ENCODE measurements around the gene ARV1.
"Not testable (repeated sequence)": the region's sequence is repeated elsewhere in the genome, so short reads cannot be mapped to it uniquely, and the experiment has no call there.

The ARV1 gene

DNA sequence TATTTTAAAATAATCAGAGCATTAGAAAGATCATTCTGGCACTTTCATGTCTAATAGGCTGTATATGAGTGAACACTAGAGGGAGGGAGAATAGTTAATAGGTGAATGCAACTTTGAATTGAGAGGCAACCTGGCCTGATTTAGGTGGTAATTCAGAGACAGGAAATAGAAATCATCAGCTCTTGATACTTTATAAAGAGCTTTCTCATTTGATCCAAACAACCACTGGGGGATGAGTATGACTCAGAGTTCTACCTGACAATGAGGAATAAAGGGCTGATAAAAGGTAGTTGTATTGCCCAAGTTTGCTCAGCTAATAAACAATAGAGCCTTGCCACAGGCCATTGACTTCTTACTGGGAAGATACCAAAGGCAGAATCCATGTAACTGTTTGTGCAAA lies 66.4 kb downstream of the ARV1 start:
- DNase-seq, result no peak

DNA sequence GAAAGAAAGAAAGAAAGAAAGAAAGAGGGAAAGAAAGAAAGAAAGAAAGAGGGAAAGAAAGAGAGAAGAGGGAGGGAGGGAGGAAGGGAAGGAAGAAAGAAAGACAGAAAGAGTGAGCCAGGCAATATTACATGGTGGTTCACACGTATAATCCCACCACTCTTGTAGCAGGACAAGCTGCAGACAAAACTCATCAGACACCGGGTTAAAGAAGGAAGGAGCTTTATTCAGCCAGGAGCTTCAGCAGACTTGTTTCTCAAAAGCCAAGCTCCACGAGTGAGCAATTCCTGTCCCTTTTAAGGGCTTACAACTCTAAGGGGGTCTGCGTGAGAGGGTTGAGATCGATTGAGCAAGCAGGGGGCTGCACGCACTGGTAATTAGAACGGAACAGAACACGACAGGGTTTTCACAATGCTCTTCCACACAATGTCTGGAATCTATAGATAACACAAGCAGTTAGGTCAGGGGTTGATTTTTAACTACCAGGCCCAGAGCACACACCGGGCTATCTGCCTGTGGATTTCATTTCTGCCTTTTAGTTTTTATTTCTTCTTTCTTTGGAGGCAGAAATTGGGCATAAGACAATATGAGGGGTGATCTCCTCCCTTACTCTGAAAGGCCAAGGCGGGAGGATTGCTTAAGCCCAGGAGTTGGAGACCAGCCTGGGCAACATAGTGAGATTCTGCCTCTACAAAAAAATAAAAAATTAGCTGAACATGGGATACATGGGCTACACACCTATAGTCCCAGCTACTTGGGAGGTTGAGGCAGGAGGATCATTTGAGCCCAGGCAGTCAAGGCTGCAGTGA lies 67.2 kb downstream of the ARV1 start:
- DNase-seq, result not testable (repeated sequence)

DNA sequence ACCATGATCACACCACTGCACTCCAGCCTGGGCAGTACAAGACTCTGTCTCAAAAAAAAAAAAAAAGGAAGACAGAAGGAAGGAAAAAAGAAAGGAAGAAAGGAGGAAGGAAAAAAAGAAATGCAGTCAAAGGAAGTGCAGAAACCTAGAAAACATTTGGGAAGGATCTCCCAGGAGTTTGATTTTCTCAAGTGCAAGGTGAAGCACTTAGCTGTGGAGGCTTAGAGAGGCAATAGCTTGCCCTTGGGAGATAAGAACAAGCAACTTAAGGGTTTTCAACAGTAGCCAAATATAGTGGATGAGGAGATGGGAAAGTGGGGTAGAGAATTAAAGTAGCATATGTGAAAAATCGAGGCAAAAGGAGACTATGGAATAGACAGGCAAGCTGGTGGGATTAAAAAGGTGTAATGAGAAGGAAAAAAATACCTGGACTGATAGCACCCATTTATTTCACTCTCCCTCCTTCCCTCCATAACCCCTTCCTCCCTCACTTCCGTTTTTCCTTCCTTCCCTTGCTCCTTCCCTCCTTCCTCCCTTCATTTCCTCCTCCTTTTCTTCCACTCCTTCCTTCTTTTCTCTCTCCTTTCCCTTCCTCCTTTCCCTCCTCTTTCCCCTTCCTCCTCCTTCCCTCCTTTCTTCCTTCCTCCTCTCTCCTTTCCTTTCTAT lies 68.0 kb downstream of the ARV1 start:
- DNase-seq, result no peak

DNA sequence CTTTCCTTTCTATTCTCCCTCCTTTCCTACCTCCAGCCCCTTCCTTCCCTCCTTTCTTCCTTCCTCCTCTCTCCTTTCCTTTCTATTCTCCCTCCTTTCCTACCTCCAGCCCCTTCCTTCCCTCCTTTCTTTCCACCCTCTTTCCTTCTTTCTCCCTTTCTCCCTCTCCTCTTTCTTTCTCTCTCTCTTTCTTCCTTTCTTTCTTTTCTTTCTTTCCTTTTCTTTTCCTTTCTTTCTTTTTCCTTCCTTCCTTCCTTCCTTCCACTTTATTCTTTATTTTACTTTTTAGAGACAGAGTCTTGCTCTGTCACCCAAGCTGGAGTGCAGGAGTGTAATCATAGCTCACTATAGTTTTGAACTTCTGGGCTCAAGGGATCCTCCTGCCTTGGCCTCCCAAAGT lies 68.6 kb downstream of the ARV1 start:
- not testable (repeated sequence) for DNase-seq

- not testable (repeated sequence) for DNase-seq
These were observed 69.5 kb downstream of the ARV1 start for GRCh38 chr1:231048419-231048818.

DNA sequence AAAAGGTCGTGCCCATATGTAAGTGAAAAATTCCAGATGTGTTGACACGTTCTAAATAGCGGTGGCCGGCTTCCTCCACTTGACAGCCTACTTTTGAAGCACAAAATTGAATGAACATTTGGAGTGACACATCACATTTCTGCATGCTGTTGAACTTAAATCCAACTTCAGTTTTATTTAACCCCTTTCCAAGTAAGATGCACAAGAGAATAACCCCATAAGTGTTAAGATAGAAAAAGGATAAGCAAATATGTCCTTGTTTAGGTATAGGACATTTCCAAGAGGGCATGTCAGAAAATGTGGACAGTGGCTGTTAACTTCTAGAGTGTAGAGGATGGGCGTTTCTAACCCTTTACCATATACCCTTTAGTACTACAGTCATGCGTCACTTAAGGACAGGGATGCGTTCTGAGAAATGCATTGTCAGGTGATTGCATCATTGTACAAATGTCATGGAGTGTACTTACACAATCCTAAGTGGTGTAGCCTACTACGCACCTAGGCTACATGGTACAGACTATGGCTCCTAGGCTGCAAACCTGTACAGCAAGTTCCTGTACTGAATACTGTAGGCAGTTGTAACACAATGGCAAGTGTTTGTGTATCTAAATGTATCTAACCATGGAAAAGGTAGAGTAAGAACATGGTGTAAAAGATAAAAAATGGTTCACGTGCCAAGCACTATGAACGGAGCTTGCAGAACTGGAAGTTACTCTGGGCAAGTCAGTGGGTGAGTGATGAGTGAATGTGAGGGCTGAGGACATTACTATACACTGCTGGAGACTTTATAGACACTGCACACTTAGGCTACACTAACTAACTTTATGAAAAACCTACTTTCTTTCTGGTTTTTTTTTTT lies 70.5 kb downstream of the ARV1 start:
- DNase-seq, result no peak
